Neural cell (in vitro differentiated cells): ENCODE results near the gene MARK3. TPM values are rescaled to one million over a fixed set of nuclear protein-coding genes. Genes with fewer than 3 reads are reported as not detected.

Experiments used
- H2AFZ ChIP-seq: fragments of 200-600, 300-800 bp; sonication (generic), shearing (Covaris generic); 2 replicates; pipeline ENCODE4 v1.6.0; 2014; ENCODE audit warnings: low read depth, mild to moderate bottlenecking, antibody characterized with exemption, low read length, moderate library complexity
- H3F3A ChIP-seq: fragments of 200-600 bp; shearing (Covaris generic); 2 replicates; pipeline ENCODE4 v1.6.1; 2016; ENCODE audit warnings: mild to moderate bottlenecking, moderate library complexity, mixed read lengths, antibody characterized with exemption, low read length; ENCODE audit not compliant: insufficient read depth, poor library complexity, severe bottlenecking
- H3K27ac ChIP-seq: fragments of 200-600, 300-800 bp; sonication (generic), shearing (Covaris generic); 2 replicates; pipeline ENCODE4 v1.5.1; 2014; ENCODE audit warnings: mild to moderate bottlenecking, low read length, moderate library complexity
- H3K27me3 ChIP-seq: fragments of 300-800, 200-600 bp; sonication (generic), shearing (Covaris generic); 2 replicates; pipeline ENCODE4 v1.6.0; 2014; ENCODE audit warnings: mild to moderate bottlenecking, low read depth, low read length, moderate library complexity; ENCODE audit not compliant: insufficient read depth
- H3K36me3 ChIP-seq: fragments of 300-800, 200-600 bp; sonication (generic), shearing (Covaris generic); 2 replicates; pipeline ENCODE4 v1.5.1; 2014; ENCODE audit warnings: mild to moderate bottlenecking, antibody characterized with exemption, low read length, moderate library complexity; ENCODE audit not compliant: insufficient read depth
- H3K4me2 ChIP-seq: fragments of 300-800, 200-600 bp; sonication (generic), shearing (Covaris generic); 2 replicates; pipeline ENCODE4 v1.6.0; 2014; ENCODE audit warnings: mild to moderate bottlenecking, low read length
- H3K4me3 ChIP-seq: fragments of 300-800, 200-600 bp; sonication (generic), shearing (Covaris generic); 2 replicates; pipeline ENCODE4 v1.5.1; 2014; ENCODE audit warnings: mild to moderate bottlenecking, low read length, moderate library complexity
- H3K79me2 ChIP-seq: fragments of 200-600 bp; shearing (Covaris generic); replicated peaks from 2 replicates; pipeline ENCODE4 v1.6.0; 2014; ENCODE audit warnings: mild to moderate bottlenecking, low read length, moderate library complexity; ENCODE audit not compliant: insufficient read depth
- H3K9ac ChIP-seq: fragments of 300-800, 200-600 bp; sonication (generic), shearing (Covaris generic); 2 replicates; pipeline ENCODE4 v1.6.1; 2016; ENCODE audit warnings: mild to moderate bottlenecking, low read length, mixed read lengths
- H3K9me2 ChIP-seq: fragments of 200-600 bp; shearing (Covaris generic); 2 replicates; pipeline ENCODE4 v1.6.1; 2016; ENCODE audit warnings: mild to moderate bottlenecking, low read length, mixed read lengths; ENCODE audit not compliant: insufficient read depth
- H3K9me3 ChIP-seq: fragments of 200-600, 300-800 bp; sonication (generic), shearing (Covaris generic); 2 replicates; pipeline ENCODE4 v1.6.1; 2016; ENCODE audit warnings: mild to moderate bottlenecking, mixed run types, low read length, moderate library complexity, mixed read lengths
- H4K20me1 ChIP-seq: fragments of 200-600 bp; shearing (Covaris generic); 2 replicates; pipeline ENCODE4 v1.6.1; 2016; ENCODE audit warnings: mild to moderate bottlenecking, mixed run types; ENCODE audit not compliant: insufficient read depth
- CTCF ChIP-seq: fragments of 450-650 bp; IDR thresholded peaks from 2 replicates; pipeline ENCODE4 v1.5.1; 2014; ENCODE audit warnings: antibody characterized with exemption, mild to moderate bottlenecking, moderate library complexity; ENCODE audit not compliant: poor library complexity, severe bottlenecking
- EP300 ChIP-seq: fragments of 450-650 bp; conservative IDR thresholded peaks from 2 replicates; pipeline ENCODE4 v1.6.1; 2014; ENCODE audit warnings: antibody characterized with exemption, mild to moderate bottlenecking, moderate library complexity; ENCODE audit not compliant: poor library complexity, severe bottlenecking
- EZH2 ChIP-seq: fragments of 200-600, 300-800 bp; shearing (Covaris generic), sonication (generic); IDR thresholded peaks from 2 replicates; pipeline ENCODE4 v1.6.1; 2014; ENCODE audit warnings: antibody characterized with exemption, low read length, borderline replicate concordance, mild to moderate bottlenecking; ENCODE audit not compliant: insufficient read depth, poor library complexity, severe bottlenecking
- MXI1 ChIP-seq: fragments of 450-650 bp; conservative IDR thresholded peaks from 2 replicates; pipeline ENCODE4 v1.6.1; 2014; ENCODE audit warnings: antibody characterized with exemption, mild to moderate bottlenecking; ENCODE audit not compliant: poor library complexity, severe bottlenecking
- POLR2AphosphoS5 ChIP-seq: IDR thresholded peaks from 2 replicates; pipeline ENCODE4 v1.6.1; 2012
- RAD21 ChIP-seq: fragments of 450-650 bp; conservative IDR thresholded peaks from 2 replicates; pipeline ENCODE4 v1.6.1; 2014; ENCODE audit warnings: antibody characterized with exemption, mild to moderate bottlenecking, moderate library complexity
- REST ChIP-seq: IDR thresholded peaks from 2 replicates; pipeline ENCODE4 v1.6.1; 2012; ENCODE audit warnings: borderline replicate concordance
- SMC3 ChIP-seq: fragments of 450-650 bp; conservative IDR thresholded peaks from 2 replicates; pipeline ENCODE4 v1.6.1; 2014; ENCODE audit warnings: antibody characterized with exemption, mild to moderate bottlenecking, moderate library complexity; ENCODE audit not compliant: poor library complexity
- TAF1 ChIP-seq: IDR thresholded peaks from 2 replicates; pipeline ENCODE4 v1.6.1; 2012; ENCODE audit warnings: low read depth
- polyA plus RNA-seq: library from polyadenylated mRNA; depleted of rRNA; stranded (reverse); fragments of >200 nt; gene quantifications from 2 replicates; pipeline ENCODE4 v1.2.3, GENCODE V29; 2014

Gene MARK3
- polyA plus RNA-seq, 1 donor from 2014 or later: 158 TPM

- H3K27ac ChIP-seq: no peak overlapping the region
- TF ChIP-seq CTCF: no peak
- TF ChIP-seq TAF1: no peak
- TF ChIP-seq MXI1: no peak
- TF ChIP-seq SMC3: no peak
- TF ChIP-seq POLR2AphosphoS5: no peak
- no peak for TF ChIP-seq EZH2
- TF ChIP-seq REST: no peak
- no peak for TF ChIP-seq RAD21
- no peak for TF ChIP-seq EP300
- H3K9me2 ChIP-seq: no peaks in the 10 kb centered on the region
- H3K9ac ChIP-seq: no peak overlapping the region
- no peak overlapping the region for H3K4me3 ChIP-seq
- H3K36me3 ChIP-seq: no peaks in the 10 kb centered on the region
- no peak overlapping the region for H2AFZ ChIP-seq
- H3F3A ChIP-seq: no peaks in the 10 kb centered on the region
- H3K9me3 ChIP-seq: no peaks in the 10 kb centered on the region
- no peaks in the 10 kb centered on the region for H3K27me3 ChIP-seq
- H3K79me2 ChIP-seq: no peaks in the 10 kb centered on the region
- no peaks in the 10 kb centered on the region for H4K20me1 ChIP-seq
- H3K4me2 ChIP-seq: no peak overlapping the region
Measured at GRCh38 chr14:103362780-103363179, 22.4 kb upstream of the MARK3 start.

GRCh38 chr14:103366741-103367140 is 18.5 kb upstream of the MARK3 start:
- H3F3A ChIP-seq: no peaks in the 10 kb centered on the region
- no peaks in the 10 kb centered on the region for H3K27me3 ChIP-seq
- TF ChIP-seq POLR2AphosphoS5 (no peak), EP300 (no peak), TAF1 (no peak), REST (no peak), MXI1 (no peak), CTCF (no peak), EZH2 (no peak), SMC3 (no peak)
- no peaks in the 10 kb centered on the region for H3K9me3 ChIP-seq
- no peak overlapping the region for H3K9ac ChIP-seq
- no peaks in the 10 kb centered on the region for H3K9me2 ChIP-seq
- no peaks in the 10 kb centered on the region for H3K36me3 ChIP-seq
- H3K79me2 ChIP-seq: no peaks in the 10 kb centered on the region
- H3K27ac ChIP-seq: no peak overlapping the region
- H3K4me3 ChIP-seq: no peak overlapping the region
- H2AFZ ChIP-seq: no peak overlapping the region
- H4K20me1 ChIP-seq: no peaks in the 10 kb centered on the region
- H3K4me2 ChIP-seq: no peak overlapping the region
